H1 (cell line): ENCODE measurements around the gene NDUFA6. TPM values are rescaled to one million over a fixed set of nuclear protein-coding genes. Genes with fewer than 3 reads are reported as not detected.

ENCODE experiments used
- CHD2 ChIP-seq: IDR thresholded peaks from 2 replicates; pipeline ENCODE4 v1.6.1; 2012; ENCODE audit warnings: low read length, improper control_type of control experiment
- EGR1 ChIP-seq: IDR thresholded peaks from 2 replicates; pipeline ENCODE4 v1.6.1; 2011; ENCODE audit warnings: low read depth, low read length, borderline replicate concordance
- KDM5A ChIP-seq: fragments of 200-600 bp; IDR thresholded peaks from 2 replicates; pipeline ENCODE4 v1.7.1; 2012; ENCODE audit warnings: mild to moderate bottlenecking, low read length, inconsistent platforms, mixed read lengths
- RNF2 ChIP-seq: fragments of 200-900, 300-1000 bp; sonication (generic); IDR thresholded peaks from 2 replicates; pipeline ENCODE4 v1.7.1; 2016; ENCODE audit warnings: borderline replicate concordance, low read depth, mild to moderate bottlenecking, antibody characterized with exemption, low read length; ENCODE audit not compliant: poor library complexity, severe bottlenecking; ENCODE audit errors: missing control alignments
- SIX5 ChIP-seq: IDR thresholded peaks from 2 replicates; pipeline ENCODE4 v1.6.1; 2011; ENCODE audit warnings: mild to moderate bottlenecking, low read depth, low read length
- SP4 ChIP-seq: IDR thresholded peaks from 2 replicates; pipeline ENCODE4 v1.6.1; 2012; ENCODE audit warnings: low read length, inconsistent platforms
- SUZ12 ChIP-seq: fragments of 200-600 bp; sonication (generic); IDR thresholded peaks from 2 replicates; pipeline ENCODE4 v1.6.1; 2012; ENCODE audit warnings: mild to moderate bottlenecking, inconsistent platforms, low read length, moderate library complexity, mixed read lengths
- TAF7 ChIP-seq: optimal IDR thresholded peaks from 2 replicates; pipeline ENCODE3; 2011; ENCODE audit warnings: low read depth, mild to moderate bottlenecking, inconsistent platforms, low read length, moderate library complexity, borderline replicate concordance
- polyA plus RNA-seq, 7 experiments: library from polyadenylated mRNA; depleted of rRNA in 3 of 7; stranded (reverse) in 5 of 7; unstranded in 2 of 7; fragments of >200 nt in 5 of 7; fragments of 200-250 nt in 2 of 7; gene quantifications; 1 replicate in 5 of 7; 2 replicates in 1 of 7; 4 replicates in 1 of 7; pipeline versions ENCODE4 v1.2.1 to v1.2.3, GENCODE V29; 2011 to 2013; ENCODE audit warnings: missing spikeins in 2 of 7, mixed read lengths in 2 of 7
- total RNA-seq: library from RNA; stranded (reverse); fragmentation: NEBNext Ultra II Directional; extraction: Animal tissue kit (Norgen Biotek cat#: 25700); gene quantifications from 2 replicates; pipeline ENCODE4 v1.2.1, GENCODE V29; 2021
- TF ChIP-seq, protein P1 (sequence below): fragments of 300-600 bp; sonication (generic); IDR thresholded peaks from 2 replicates; pipeline ENCODE4 v1.7.1; 2012; ENCODE audit warnings: low read length, moderate library complexity, mild to moderate bottlenecking, inconsistent platforms; ENCODE audit not compliant: insufficient replicate concordance
- TF ChIP-seq, protein P2 (sequence below): IDR thresholded peaks from 2 replicates; pipeline ENCODE4 v1.6.1; 2012; ENCODE audit warnings: inconsistent platforms

Gene NDUFA6
- total and polyA plus RNA-seq, 2 of the 8 experiments (the other 6 are each of a cell fraction or from before 2014, with no cell fraction given) = 76.2 to 105 TPM

DNA sequence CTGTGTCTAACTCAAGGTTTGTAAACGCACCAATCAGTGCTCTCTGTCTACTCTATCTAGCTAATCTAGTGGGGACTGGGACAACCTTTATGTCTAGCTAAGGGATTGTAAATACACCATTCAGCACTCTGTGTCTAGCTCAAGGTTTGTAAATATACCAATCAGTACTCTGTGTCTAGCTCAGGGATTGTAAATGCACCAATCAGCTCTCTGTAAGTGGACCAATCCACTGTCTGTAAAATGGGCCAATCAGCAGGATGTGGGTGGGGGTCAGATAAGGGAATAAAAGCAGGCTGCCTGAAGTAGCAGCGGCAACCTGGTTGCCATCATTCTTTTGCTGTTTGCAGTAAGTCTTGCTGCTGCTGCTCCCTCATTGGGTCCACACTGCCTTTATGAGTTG is 48.4 kb upstream of the NDUFA6 start (continued):
- TF ChIP-seq, protein P1, sequence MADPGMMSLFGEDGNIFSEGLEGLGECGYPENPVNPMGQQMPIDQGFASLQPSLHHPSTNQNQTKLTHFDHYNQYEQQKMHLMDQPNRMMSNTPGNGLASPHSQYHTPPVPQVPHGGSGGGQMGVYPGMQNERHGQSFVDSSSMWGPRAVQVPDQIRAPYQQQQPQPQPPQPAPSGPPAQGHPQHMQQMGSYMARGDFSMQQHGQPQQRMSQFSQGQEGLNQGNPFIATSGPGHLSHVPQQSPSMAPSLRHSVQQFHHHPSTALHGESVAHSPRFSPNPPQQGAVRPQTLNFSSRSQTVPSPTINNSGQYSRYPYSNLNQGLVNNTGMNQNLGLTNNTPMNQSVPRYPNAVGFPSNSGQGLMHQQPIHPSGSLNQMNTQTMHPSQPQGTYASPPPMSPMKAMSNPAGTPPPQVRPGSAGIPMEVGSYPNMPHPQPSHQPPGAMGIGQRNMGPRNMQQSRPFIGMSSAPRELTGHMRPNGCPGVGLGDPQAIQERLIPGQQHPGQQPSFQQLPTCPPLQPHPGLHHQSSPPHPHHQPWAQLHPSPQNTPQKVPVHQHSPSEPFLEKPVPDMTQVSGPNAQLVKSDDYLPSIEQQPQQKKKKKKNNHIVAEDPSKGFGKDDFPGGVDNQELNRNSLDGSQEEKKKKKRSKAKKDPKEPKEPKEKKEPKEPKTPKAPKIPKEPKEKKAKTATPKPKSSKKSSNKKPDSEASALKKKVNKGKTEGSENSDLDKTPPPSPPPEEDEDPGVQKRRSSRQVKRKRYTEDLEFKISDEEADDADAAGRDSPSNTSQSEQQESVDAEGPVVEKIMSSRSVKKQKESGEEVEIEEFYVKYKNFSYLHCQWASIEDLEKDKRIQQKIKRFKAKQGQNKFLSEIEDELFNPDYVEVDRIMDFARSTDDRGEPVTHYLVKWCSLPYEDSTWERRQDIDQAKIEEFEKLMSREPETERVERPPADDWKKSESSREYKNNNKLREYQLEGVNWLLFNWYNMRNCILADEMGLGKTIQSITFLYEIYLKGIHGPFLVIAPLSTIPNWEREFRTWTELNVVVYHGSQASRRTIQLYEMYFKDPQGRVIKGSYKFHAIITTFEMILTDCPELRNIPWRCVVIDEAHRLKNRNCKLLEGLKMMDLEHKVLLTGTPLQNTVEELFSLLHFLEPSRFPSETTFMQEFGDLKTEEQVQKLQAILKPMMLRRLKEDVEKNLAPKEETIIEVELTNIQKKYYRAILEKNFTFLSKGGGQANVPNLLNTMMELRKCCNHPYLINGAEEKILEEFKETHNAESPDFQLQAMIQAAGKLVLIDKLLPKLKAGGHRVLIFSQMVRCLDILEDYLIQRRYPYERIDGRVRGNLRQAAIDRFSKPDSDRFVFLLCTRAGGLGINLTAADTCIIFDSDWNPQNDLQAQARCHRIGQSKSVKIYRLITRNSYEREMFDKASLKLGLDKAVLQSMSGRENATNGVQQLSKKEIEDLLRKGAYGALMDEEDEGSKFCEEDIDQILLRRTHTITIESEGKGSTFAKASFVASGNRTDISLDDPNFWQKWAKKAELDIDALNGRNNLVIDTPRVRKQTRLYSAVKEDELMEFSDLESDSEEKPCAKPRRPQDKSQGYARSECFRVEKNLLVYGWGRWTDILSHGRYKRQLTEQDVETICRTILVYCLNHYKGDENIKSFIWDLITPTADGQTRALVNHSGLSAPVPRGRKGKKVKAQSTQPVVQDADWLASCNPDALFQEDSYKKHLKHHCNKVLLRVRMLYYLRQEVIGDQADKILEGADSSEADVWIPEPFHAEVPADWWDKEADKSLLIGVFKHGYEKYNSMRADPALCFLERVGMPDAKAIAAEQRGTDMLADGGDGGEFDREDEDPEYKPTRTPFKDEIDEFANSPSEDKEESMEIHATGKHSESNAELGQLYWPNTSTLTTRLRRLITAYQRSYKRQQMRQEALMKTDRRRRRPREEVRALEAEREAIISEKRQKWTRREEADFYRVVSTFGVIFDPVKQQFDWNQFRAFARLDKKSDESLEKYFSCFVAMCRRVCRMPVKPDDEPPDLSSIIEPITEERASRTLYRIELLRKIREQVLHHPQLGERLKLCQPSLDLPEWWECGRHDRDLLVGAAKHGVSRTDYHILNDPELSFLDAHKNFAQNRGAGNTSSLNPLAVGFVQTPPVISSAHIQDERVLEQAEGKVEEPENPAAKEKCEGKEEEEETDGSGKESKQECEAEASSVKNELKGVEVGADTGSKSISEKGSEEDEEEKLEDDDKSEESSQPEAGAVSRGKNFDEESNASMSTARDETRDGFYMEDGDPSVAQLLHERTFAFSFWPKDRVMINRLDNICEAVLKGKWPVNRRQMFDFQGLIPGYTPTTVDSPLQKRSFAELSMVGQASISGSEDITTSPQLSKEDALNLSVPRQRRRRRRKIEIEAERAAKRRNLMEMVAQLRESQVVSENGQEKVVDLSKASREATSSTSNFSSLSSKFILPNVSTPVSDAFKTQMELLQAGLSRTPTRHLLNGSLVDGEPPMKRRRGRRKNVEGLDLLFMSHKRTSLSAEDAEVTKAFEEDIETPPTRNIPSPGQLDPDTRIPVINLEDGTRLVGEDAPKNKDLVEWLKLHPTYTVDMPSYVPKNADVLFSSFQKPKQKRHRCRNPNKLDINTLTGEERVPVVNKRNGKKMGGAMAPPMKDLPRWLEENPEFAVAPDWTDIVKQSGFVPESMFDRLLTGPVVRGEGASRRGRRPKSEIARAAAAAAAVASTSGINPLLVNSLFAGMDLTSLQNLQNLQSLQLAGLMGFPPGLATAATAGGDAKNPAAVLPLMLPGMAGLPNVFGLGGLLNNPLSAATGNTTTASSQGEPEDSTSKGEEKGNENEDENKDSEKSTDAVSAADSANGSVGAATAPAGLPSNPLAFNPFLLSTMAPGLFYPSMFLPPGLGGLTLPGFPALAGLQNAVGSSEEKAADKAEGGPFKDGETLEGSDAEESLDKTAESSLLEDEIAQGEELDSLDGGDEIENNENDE = no peak
- TF ChIP-seq SIX5 (no peak), EGR1 (no peak), SP4 (no peak), CHD2 (no peak), RNF2 (no peak), KDM5A (no peak), SUZ12 (no peak), TAF7 (no peak)
- TF ChIP-seq, protein P2, sequence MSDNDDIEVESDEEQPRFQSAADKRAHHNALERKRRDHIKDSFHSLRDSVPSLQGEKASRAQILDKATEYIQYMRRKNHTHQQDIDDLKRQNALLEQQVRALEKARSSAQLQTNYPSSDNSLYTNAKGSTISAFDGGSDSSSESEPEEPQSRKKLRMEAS = no peak
